Measurements from ENCODE around the gene ESF1. TPM values are rescaled to one million over a fixed set of nuclear protein-coding genes. Genes with fewer than 3 reads are reported as not detected.

The ESF1 gene
- total and polyA plus RNA-seq, 10 of the 15 experiments (the other 5 are each of a cell fraction or from before 2014, with no cell fraction given): 9.2 to 36.2 (median 18.4) TPM

DNA sequence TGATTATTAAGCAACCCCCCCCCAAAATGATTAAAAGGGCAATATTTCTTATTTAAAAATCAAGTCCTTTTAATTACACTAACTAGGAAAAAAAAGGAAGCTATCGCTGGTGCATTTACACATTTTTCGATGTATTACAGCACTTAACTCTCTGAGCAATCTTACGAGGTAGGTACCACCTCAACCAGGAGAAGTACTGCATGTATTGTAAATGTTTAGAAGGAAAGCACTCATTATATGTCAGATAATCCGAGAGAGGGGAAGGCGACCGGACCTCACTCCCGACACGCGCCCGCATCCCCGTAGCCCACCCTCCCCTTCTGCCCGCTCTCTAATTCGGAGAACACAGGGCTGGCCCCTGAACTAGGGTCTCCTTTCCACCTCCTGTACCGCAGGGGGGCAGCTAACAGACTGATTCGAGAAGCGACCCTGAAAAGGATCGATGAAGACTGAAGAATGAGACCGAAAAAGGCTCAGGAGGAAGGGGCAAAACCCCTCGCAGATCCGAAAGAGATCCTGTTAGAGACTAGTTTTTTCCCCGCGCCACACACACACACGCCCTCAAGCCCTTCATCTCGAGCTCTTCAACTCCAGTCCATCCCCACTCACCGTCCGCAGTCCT lies 337 bp downstream of the ESF1 start (continued):
- no peak for TF ChIP-seq USF1 (IDR thresholded peaks at IDR 0.05; ENCODE audit: borderline replicate concordance, extremely low read length, insufficient read depth, low read depth, low read length)
- TF ChIP-seq CUX1 (IDR thresholded peaks at IDR 0.05; ENCODE audit: insufficient replicate concordance, low read depth, low read length): no peak
- TF ChIP-seq, protein P1, sequence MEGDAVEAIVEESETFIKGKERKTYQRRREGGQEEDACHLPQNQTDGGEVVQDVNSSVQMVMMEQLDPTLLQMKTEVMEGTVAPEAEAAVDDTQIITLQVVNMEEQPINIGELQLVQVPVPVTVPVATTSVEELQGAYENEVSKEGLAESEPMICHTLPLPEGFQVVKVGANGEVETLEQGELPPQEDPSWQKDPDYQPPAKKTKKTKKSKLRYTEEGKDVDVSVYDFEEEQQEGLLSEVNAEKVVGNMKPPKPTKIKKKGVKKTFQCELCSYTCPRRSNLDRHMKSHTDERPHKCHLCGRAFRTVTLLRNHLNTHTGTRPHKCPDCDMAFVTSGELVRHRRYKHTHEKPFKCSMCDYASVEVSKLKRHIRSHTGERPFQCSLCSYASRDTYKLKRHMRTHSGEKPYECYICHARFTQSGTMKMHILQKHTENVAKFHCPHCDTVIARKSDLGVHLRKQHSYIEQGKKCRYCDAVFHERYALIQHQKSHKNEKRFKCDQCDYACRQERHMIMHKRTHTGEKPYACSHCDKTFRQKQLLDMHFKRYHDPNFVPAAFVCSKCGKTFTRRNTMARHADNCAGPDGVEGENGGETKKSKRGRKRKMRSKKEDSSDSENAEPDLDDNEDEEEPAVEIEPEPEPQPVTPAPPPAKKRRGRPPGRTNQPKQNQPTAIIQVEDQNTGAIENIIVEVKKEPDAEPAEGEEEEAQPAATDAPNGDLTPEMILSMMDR (IDR thresholded peaks at IDR 0.05 in 2 of 3, conservative IDR thresholded peaks at IDR 0.05 in 1 of 3; ENCODE audit: control insufficient read depth in 2 of 3, extremely low read depth in 1 of 3, insufficient read depth in 1 of 3, low read depth in 3 of 3, low read length in 3 of 3): no peak
- TF ChIP-seq, protein P2, sequence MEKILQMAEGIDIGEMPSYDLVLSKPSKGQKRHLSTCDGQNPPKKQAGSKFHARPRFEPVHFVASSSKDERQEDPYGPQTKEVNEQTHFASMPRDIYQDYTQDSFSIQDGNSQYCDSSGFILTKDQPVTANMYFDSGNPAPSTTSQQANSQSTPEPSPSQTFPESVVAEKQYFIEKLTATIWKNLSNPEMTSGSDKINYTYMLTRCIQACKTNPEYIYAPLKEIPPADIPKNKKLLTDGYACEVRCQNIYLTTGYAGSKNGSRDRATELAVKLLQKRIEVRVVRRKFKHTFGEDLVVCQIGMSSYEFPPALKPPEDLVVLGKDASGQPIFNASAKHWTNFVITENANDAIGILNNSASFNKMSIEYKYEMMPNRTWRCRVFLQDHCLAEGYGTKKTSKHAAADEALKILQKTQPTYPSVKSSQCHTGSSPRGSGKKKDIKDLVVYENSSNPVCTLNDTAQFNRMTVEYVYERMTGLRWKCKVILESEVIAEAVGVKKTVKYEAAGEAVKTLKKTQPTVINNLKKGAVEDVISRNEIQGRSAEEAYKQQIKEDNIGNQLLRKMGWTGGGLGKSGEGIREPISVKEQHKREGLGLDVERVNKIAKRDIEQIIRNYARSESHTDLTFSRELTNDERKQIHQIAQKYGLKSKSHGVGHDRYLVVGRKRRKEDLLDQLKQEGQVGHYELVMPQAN (conservative IDR thresholded peaks at IDR 0.05): no peak; the same call in 1 of the 2 replicates
- TF ChIP-seq RELA (IDR thresholded peaks at IDR 0.05; ENCODE audit: borderline replicate concordance, partially characterized antibody): no peak
- TF ChIP-seq ZNF384 (IDR thresholded peaks at IDR 0.05; ENCODE audit: borderline replicate concordance, low read depth, low read length): no peak
- no peak for TF ChIP-seq ATF2 (IDR thresholded peaks at IDR 0.05; ENCODE audit: low read length)
- no peak for TF ChIP-seq ZNF207 (IDR thresholded peaks at IDR 0.05; ENCODE audit: borderline replicate concordance)

Measured in GM12878 (cell line).